ENCODE measurements around the gene CFP.
"Not testable (repeated sequence)": the region's sequence is repeated elsewhere in the genome, so short reads cannot be mapped to it uniquely, and the experiment has no call there.

CFP gene

DNA sequence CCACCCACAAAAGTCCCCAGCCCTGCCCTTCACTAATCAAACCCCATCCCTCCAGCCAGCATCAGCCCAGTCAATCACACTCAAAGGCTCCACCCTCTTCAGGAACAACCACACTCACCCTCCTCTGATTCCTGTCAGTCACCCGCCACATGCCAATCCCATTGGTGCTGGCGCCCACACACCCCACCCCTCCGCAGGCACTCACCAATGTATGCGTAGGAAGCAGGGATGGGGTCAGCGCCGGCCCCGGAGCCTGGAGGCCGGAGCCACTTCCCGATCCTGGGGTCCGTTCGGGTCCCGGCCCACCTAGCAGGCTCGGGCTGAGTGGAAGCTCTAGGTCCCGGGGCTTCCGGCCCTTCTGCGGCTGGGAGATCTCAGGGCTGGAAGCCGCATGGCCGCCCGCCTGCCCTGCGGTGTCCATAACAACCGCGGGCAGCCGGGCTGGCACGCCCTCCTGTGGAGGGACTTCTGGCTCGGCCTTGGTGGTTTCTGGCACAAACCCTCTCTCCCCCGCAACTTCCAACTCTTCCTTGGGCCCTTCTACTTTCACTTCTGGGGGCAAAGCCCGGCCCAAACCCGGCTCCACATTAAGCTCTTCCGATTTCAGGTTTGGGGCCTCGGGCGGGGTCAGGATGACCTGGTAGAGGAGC lies 7.9 kb upstream of the CFP start:
- no peak for DNase-seq

DNA sequence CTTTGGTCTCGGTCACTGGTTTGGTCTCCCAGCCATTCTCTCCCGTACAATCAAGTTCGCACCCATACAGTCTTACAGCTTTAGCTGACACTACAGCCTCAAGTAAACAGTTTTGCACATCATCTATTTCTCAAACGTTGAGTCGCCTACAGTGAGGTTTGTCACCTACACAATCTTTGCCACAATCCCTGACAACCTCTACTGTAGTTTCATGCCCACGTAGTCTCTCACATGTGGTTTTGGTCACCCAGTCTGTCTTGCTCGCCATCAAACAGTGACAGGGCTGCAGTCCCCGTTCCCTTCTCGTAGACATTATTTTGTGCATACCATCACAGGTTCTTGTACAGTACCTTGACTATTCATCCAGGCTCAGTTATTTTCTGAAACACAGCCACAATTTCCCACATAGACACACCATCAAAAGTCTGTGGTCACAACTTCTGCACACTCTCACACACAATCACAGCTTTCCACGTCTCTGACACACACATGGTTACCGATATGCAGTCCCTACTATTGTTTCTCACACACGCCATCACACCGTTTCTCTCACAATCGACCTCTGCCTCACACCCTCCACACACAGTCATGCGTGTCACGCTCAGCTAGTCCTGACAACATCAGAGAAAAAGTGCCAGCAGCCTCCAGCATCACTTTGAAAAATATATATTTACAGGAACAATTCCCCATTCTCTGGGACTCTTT lies 5.3 kb upstream of the CFP start:
- DNase-seq = no peak

DNA sequence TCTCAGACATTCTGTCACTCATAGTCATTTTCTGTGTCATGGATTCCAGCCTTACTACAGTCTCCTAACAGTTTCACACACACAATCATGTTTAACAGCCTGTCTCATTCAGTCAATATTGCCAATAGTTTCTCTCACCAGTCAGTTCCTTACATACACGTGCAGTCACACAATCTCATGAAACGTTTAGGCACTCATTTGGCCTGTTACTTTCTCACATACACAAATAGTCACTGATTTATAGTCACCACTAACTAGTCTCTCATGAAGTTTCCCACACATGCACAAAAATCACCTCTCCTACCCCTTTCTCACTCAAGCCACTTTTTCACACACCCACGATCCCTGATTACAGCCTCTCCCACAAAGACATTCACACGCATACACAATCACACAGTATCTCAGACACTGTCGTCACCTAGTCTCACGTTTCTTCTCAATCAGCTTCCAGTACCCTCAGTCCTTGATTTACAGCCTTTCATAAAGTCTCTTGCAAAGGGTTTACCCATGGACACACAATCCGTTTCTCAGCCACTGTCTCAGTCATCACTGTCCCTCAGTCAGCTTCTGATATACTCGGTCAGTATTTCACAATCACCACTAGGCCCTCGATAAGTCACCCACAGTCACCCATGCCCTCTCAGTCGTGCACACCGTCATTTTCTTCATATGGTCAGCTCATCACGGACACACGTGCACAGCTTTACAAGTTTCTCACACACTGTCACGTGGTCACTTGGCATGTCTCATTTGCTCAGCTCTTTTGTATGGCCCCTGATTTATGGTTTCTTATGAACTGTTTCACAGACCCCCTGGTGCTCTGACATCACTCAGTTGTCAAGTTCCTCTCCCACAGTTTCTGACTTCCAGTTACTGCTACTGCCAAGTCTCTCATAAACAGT lies 4.2 kb upstream of the CFP start:
- peak in 1 of 3 experiments; percentile 21 for DNase-seq

DNA sequence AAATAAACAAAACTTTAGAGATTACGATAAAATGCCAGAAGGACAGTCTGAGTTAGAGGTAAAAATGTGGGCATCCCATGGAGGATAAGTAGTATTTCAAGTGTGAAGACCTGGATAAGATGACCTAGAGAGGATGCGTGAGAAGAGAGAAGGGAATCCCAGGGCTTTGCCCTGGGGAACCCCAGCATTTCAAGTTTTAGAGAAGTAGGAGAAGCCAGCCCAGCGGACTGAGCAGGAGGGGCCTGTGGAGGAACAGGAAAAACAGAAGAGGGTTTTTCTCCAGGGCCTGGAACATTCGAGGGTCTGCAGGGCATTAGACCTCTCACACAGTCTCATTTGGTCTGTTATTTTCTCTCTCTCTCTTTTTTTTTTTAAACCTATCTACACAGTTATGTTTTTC lies 2.9 kb upstream of the CFP start:
- DNase-seq = no peak

DNA sequence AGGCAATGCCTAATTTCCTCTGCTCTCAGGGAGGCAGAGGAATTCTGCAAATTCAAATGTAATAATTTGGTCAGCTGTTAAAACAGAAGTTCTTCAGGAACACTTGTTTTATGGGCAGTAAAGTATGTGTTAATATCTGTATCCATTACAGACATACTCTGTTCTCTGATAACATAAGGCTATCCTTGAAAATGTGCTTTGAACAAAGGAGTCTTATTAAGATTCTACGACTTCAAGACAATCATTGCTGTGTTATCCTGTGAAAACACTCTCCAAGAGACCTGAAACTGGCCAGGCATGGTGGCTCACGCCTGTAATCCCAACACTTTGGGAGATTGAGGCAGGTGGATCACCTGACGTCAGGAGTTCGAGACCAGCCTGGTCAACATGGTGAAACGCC lies 1.9 kb upstream of the CFP start:
- no peak for DNase-seq

DNA sequence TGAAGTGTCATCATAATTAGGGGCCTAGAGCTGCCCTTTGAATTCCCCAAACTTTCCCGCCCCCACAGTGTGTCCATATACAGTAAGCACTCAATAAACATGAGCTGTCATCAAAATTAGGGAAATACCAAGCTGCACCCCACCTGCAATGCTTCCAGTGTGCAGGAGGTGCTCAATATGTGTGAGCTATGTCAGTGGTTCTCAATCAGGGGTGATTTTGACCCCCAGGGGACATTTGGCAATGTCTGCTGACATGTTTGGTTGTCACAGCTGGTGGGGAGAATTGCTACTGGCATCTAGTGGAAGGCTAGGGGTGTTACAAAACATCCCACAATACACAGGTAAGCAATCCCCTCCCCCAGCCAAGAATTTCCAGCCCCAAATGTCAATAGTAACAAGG lies 748 bp downstream of the CFP start:
- DNase-seq = peak in 1 of 3 experiments; percentile 10

DNA sequence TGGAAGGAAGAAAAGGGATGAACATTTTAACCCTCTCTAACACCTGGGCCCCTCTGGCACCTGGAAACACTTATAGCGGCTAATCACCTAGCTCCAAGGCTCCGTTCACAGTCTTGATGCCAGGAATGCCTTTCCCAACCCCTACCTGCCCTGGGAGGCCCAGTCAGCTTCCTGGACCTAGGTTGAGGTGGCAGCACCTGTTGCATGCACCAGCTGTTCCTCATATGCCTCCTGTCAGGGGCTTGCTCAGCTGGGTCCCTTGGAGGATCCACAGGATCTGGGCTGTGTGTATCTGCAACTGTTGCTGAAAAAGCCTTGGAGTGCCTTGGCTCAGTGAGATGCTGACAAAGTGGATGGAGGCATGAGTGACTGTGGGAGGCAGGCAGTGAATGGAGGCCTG lies 4.4 kb downstream of the CFP start:
- peak in 1 of 3 experiments; percentile 12 for DNase-seq

DNA sequence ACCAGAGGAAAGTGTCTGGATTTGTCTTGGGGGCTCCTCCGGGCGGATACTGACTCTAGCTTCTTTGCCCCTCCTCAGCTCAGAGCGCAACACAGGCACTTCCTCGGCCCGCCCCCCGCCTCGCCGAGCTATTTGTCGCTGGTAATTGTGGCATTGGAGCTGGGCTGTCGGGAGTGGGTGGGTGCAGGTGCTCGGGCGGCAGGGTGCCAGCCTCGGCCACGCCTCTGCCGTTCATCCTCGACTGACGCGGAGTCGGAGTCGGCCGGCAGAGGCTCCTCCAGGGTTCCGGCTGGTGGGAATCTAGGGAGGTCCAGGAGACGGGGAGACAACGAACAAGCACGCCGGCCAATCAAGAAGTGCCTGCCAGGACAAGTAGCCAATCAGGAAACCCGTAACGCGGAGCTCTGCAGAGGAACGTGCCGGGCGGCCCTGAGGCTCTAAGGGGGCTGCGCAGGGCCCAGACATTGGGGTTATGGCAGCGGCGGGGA lies 6.1 kb downstream of the CFP start:
- DNase-seq = peak; percentile 69 to 92 (median 78)

DNA sequence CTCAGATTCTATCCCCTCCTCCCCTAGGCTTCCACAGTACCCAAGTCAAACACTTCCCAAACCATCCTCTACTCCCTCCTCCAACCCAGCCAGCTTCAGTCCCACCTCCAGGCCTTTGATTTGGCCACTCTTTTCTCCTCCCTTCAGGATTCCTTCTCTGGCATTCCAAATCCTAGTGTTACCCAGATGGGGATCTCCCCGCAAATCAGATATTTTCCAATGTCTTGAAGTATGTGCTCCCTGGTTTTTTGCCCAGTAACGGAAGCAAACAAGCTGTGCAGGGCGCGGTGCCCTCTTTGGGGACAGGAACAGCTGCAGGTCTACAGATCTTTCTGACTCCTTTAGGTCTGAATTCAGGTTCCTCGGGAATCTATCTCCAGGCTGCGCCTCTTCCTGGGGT lies 7.9 kb downstream of the CFP start:
- no peak for DNase-seq

DNA sequence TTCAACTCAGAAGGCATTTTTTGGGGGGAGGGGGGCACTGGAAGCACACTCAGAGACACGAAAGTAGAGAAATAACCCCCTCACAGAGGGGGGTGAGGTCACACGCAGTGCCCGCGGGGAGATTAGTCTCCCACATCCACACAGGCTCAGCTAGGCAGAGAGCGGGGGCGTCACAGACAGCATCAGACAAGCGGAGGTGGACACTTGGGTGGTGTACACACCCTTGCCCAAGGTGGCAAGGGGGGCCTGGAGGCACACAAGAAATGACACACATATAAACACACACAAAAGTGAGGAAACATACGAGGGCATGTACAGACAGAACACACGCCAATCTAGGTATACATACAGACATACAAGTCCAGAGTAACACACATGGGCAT lies 9.4 kb downstream of the CFP start:
- DNase-seq = no peak

DNA sequence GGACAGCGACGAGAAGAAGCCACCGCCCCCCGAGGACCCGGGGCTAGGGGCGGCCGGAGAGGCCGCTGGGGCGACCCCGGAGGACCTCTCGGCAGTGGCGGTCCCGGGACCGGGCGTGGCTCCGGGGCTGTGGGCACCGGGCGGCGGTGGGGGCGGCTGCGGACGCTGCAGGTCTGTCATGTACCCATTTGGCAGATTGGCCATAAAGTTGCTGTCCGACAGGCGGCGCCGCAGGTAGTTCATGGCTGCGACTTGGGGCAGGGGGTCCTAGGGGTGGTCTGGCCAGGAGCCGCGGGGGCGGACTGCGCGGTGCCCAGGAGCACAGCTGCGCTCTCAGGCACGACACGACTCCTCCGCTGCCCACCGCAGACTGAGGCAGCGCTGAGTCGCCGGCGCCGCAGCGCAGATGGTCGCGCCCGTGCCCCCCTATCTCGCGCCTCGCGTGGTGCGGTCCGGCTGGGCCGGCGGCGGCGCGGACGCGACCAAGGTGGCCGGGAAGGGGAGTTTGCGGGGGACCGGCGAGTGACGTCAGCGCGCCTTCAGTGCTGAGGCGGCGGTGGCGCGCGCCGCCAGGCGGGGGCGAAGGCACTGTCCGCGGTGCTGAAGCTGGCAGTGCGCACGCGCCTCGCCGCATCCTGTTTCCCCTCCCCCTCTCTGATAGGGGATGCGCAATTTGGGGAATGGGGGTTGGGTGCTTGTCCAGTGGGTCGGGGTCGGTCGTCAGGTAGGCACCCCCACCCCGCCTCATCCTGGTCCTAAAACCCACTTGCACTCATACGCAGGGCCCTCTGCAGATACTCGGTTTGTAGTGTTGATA lies 10.0 kb downstream of the CFP start, which contains the start of gene SYN1:
Gene SYN1, minus strand, starts transcription at position 372 of the 817 bp plus-strand sequence. Its CDS starts 129 bp downstream, at position 243.
- DNase-seq = peak; percentile 67 to 93 (median 90)

DNA sequence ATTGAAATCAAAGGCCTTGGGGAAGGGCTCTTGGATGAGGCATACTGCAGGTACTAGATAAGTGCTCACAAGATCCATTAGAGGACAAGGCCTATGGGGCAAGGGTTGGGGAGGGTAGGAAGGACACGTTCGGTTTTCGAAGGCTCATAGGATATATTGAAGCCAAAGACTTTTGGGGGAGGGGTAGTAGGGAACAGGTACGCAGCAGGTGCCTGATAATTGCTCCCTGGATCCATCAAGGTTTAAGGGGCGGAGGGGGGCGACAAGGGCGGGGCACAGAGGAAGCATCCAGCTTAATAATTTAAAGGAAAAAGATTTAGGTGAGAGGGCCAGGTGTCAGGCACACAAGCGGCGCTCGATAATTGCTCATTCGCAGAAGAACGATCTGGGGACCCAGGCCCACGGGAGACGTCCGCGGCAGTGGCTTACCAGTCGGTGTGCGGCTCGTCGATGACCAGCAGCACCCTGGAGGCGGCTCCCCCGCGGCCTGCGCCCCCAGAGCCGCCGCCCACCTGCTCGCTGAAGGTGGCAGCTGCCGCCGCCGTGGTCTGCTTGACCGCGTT lies 10.7 kb downstream of the CFP start:
- peak in 2 of 3 experiments; percentile 38 to 57 for DNase-seq

DNA sequence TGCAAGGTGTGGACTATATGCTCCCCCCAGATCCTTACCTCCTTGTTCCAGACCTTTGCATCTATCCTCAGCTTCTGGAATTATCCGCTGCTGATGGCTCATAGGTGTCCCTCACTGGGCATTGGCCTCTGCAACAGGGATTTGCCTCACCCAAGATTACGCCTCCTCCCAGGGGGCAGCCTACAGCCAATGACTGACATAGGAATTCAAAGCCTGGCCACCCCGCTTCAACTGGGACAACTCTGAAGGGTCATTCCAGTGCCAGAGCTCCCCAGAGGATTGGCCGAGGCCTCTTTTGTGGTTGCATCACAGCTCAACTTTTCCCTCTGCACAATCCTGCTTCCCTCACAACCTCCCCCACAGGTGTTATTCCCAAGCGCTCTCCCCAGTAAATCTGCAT lies 15.1 kb downstream of the CFP start:
- DNase-seq = no peak

DNA sequence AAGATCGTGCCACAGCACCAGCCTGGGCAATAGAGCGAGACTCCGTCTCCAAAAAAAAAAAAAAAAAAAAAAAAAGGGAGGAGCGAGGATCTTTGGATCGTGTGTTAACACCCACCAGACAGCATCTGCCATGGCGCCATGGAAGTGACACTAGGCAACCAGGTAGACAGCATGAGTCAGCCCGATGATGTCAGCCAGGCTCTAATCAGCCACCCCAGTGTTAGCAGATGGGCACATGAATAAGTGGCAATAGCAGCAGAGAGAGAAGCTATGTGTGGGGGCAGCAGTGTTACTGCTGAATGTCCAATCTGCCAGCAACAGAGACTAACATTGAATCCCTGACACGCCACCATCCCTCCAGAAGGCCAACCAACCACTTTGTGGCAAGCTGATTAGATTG lies 16.6 kb downstream of the CFP start:
- DNase-seq = no peak

DNA sequence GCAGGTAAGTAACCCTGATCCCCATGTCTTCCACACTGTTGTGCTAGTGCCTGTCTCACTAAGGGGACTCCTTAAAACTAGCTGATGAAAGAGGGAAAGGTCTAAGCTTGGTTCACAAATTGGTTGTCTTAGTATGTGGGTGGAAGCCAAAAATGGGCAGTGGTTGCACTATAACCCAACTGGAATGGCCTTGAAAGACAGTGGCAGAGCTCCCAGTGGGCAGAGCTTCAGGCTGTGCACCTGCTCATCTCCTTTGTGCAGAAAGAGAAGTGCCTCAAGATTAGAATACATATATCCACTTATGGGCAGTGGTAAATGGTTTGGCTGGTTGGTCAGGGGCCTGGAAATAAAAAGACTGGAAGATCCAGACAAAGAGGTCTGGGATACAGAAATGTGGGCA lies 17.3 kb downstream of the CFP start:
- DNase-seq = no peak

DNA sequence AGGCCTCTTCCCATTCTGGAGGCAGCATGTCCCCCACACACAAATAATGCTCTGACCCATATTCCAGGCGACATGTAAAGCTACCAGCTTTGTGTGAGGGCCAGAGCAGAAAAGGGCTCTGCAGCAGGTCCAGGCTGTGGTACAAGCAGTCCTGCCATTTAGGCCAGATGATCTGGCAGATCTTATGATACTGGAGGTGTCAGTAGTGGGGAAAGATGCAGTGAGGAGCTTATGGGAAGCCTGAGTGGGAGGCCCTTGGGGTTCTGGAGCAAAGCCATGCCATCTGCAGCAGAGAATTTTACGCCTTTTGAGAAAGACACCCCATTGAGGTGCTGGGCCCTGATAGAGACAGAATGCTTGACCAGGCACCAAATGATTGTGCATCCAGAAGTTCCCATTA lies 17.8 kb downstream of the CFP start:
- DNase-seq = no peak

DNA sequence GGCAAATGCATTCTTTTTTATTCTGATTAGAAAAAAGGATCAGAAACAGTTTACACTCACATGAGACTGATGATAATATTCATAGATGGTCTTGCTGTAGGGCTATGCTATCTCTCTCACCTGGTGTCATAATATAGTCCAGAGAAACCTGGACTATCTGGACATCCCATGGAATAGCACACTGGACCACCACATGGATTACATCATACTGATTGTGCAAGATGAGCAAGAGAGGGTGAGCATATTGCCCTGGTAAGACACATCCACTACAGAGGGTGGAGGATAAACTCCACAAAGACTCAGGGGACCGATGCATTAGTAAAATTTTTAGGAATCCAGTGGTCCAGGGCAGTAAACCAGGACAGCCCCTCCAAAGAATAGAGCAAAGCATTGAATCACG lies 18.2 kb downstream of the CFP start:
- no peak for DNase-seq

DNA sequence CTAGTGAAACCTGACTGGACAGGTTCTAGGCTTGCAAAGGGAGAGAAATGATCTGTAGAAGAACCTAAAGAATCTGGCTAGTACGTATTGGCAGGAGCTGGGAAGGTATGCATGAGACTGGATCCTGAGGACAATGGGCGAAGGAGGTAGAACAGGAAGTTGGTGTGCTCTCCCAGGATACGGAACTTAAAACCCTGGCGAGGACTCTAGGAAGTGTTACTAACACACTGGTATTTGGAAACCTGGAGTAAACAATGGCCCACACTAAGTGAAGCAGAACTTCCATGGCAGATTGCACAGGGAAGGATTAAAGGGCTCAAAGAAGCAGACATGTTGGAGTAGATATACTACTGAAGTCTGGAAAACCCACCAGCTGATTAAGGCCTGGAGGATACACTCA lies 19.2 kb downstream of the CFP start:
- no peak for DNase-seq

DNA sequence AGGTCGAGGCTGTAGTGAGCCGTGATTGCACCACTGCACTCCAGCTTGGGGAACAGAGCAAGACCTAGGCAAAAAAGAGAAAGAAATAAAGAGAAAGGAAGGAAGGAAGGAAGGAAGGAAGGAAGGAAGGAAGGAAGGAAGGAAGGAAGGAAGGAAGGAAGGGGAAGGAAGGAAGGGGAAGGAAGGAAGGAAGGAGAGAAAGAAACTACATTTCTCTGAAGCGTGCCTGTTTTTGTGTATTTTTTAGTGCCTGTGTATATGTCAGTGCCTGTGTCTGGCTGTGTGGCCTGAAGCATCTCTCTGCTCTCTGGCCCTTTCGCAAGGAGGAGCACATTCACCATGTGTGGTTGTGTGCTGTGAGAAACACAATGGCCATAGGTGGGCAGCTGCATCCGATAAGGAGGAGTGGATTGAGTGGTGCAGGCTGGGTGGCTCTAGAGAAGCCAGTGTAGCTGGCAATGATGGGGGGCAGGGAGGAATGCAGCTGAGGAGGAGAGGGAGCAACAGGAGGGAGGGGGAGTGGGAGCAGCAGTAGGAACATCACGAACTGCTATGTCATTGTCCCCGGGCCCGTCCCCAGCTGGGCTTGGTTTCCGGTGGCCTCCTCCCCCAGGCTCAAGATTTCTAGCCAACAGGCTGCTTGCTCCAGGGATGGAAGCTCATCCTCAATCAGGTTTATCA lies 21.5 kb downstream of the CFP start:
- DNase-seq = no peak

DNA sequence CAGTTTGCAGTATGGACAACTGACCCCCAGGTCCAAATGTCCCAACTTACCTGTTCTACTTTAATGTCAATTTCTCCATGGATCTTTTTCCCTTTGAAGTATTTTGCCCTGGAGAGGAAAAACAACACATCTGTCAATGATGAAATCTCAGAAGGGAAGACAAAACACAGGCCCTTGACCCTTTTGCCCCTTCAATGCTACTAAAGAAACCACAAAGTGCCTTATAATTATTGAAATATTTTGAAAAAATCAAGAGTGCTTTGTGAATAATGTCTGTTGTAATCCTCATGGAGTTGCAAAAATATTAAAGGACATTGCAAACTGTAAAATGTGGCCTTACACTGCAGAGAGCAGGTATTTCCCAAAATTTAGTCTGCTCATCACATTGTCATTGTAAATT lies 22.6 kb downstream of the CFP start:
- no peak for DNase-seq

DNA sequence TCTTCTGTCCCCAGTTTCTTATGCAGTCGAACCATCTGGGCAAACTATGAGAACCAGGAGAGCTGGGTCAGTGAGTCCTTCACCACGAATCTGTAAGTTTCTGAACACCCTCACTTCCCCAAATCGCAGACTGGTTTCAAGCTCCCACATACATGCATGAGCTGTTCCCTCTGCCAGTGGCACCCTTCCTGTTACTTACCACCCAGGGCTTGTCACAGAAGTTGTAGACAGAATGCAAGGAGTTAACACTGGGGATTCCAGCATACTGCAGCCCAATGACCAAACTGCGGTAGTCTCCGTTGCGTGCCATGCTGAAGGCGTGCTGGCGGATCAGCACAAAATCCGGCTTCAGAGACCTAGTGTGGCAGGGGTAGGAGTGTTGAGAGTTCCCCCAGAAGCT lies 24.7 kb downstream of the CFP start:
- no peak for DNase-seq

DNA sequence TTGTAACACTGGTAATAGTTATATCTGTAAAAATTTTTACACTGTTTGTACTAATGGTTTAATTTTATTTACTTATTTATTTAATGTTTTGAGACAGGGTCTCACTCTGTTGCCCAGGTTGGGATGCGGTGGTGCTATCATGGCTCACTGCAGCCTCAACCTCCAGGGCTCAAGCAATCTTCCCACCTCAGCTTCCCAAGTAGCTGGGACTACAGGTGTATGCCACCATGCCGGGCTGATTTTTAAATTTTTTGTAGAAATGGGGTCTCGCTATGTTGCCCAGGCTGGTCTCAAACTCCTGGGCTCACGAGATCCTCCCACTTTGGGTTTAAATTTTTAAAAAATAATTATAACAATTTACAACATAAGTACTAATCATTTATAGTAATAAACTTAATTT lies 26.6 kb downstream of the CFP start:
- DNase-seq = not testable (repeated sequence)

Measured in NCI-H1417 (cell line).